Measurements from ENCODE around the gene AIPL1.

The AIPL1 gene

GRCh38 chr17:6427279-6427781 lies 7.6 kb downstream of the AIPL1 start:
- ChIA-PET CTCF (interaction anchor here (0.6 kb wide), 1 partner anchor 192 kb away, joined by 3 read pairs; no protein-coding TSS in a partner anchor), POLR2A (no interaction called here)
- DNase-seq (ENCODE audit: extremely low spot score) = no peak
- TF ChIP-seq CTBP1 (IDR thresholded peaks at IDR 0.05; ENCODE audit: borderline replicate concordance) = no peak
- no peak for TF ChIP-seq ZNF384 (IDR thresholded peaks at IDR 0.05)

- no peak for DNase-seq (ENCODE audit: extremely low spot score)
- ChIA-PET CTCF (no interaction called here), POLR2A (no interaction called here)
- TF ChIP-seq ARNT (IDR thresholded peaks at IDR 0.05) = no peak
- TF ChIP-seq PKNOX1 (IDR thresholded peaks at IDR 0.05) = no peak
- TF ChIP-seq HDGF (IDR thresholded peaks at IDR 0.05; ENCODE audit: borderline replicate concordance) = no peak
- TF ChIP-seq BHLHE40 (IDR thresholded peaks at IDR 0.05; ENCODE audit: borderline replicate concordance) = no peak
- TF ChIP-seq FOXM1 (IDR thresholded peaks at IDR 0.05; ENCODE audit: borderline replicate concordance) = no peak
These were observed 8.4 kb downstream of the AIPL1 start for GRCh38 chr17:6426356-6427101.

GRCh38 chr17:6425407-6425806 lies 9.5 kb downstream of the AIPL1 start:
- ChIA-PET CTCF (no interaction called here), POLR2A (no interaction called here)
- DNase-seq (ENCODE audit: extremely low spot score) = no peak
- no peak for TF ChIP-seq TARDBP (IDR thresholded peaks at IDR 0.05)
- TF ChIP-seq LEF1 (IDR thresholded peaks at IDR 0.05; ENCODE audit: borderline replicate concordance) = no peak
- TF ChIP-seq HDGF (IDR thresholded peaks at IDR 0.05; ENCODE audit: borderline replicate concordance) = no peak
- TF ChIP-seq FOXM1 (IDR thresholded peaks at IDR 0.05; ENCODE audit: borderline replicate concordance) = no peak
- no peak for TF ChIP-seq FOXA1 (IDR thresholded peaks at IDR 0.05)
- TF ChIP-seq ELF4 (IDR thresholded peaks at IDR 0.05) = no peak
- TF ChIP-seq NFRKB (IDR thresholded peaks at IDR 0.05) = no peak
- no peak for TF ChIP-seq PKNOX1 (IDR thresholded peaks at IDR 0.05)
- TF ChIP-seq CTBP1 (IDR thresholded peaks at IDR 0.05; ENCODE audit: borderline replicate concordance) = no peak
- no peak for TF ChIP-seq SP1 (IDR thresholded peaks at IDR 0.05)
- TF ChIP-seq L3MBTL2 (conservative IDR thresholded peaks at IDR 0.05) = no peak
- no peak for TF ChIP-seq ZNF384 (IDR thresholded peaks at IDR 0.05)
- TF ChIP-seq SUZ12 (IDR thresholded peaks at IDR 0.05) = no peak
- no peak for TF ChIP-seq BHLHE40 (IDR thresholded peaks at IDR 0.05; ENCODE audit: borderline replicate concordance)
- no peak for TF ChIP-seq ARNT (IDR thresholded peaks at IDR 0.05)
- no peak for TF ChIP-seq FOXK2 (IDR thresholded peaks at IDR 0.05)

- CTCF ChIA-PET = no interaction called here
- POLR2A ChIA-PET = no interaction called here
These were observed 11.0 kb downstream of the AIPL1 start for GRCh38 chr17:6423931-6424330.

GRCh38 chr17:6422654-6423241 lies 12.2 kb downstream of the AIPL1 start:
- TF ChIP-seq NFRKB (IDR thresholded peaks at IDR 0.05) (no peak), FOXK2 (IDR thresholded peaks at IDR 0.05) (no peak), FOXA1 (IDR thresholded peaks at IDR 0.05) (no peak), SUZ12 (IDR thresholded peaks at IDR 0.05) (no peak), ZNF384 (IDR thresholded peaks at IDR 0.05) (no peak), LEF1 (IDR thresholded peaks at IDR 0.05; ENCODE audit: borderline replicate concordance) (no peak), CTBP1 (IDR thresholded peaks at IDR 0.05; ENCODE audit: borderline replicate concordance) (no peak), ARNT (IDR thresholded peaks at IDR 0.05) (no peak), PKNOX1 (IDR thresholded peaks at IDR 0.05) (no peak), SP1 (IDR thresholded peaks at IDR 0.05) (no peak), ELF4 (IDR thresholded peaks at IDR 0.05) (no peak), TARDBP (IDR thresholded peaks at IDR 0.05) (no peak), L3MBTL2 (conservative IDR thresholded peaks at IDR 0.05) (no peak), HDGF (IDR thresholded peaks at IDR 0.05; ENCODE audit: borderline replicate concordance) (no peak), FOXM1 (IDR thresholded peaks at IDR 0.05; ENCODE audit: borderline replicate concordance) (no peak)
- ChIA-PET POLR2A (no interaction called here), CTCF (interaction anchor here (0.6 to 0.7 kb wide), 3 partner anchors 13 to 171 kb away, joined by 3 to 8 read pairs (median 3); no protein-coding TSS in a partner anchor)
- DNase-seq (ENCODE audit: extremely low spot score) = no peak

More at GRCh38 chr17:6423931-6424330, 11.0 kb downstream of the AIPL1 start:
- no peak for DNase-seq (ENCODE audit: extremely low spot score)
- no peak for TF ChIP-seq BHLHE40 (IDR thresholded peaks at IDR 0.05; ENCODE audit: borderline replicate concordance)
- no peak for TF ChIP-seq ELF4 (IDR thresholded peaks at IDR 0.05)
- no peak for TF ChIP-seq NFRKB (IDR thresholded peaks at IDR 0.05)
- no peak for TF ChIP-seq PKNOX1 (IDR thresholded peaks at IDR 0.05)
- TF ChIP-seq TARDBP (IDR thresholded peaks at IDR 0.05) = no peak
- no peak for TF ChIP-seq SUZ12 (IDR thresholded peaks at IDR 0.05)
- TF ChIP-seq FOXM1 (IDR thresholded peaks at IDR 0.05; ENCODE audit: borderline replicate concordance) = no peak
- no peak for TF ChIP-seq ARNT (IDR thresholded peaks at IDR 0.05)
- no peak for TF ChIP-seq ZNF384 (IDR thresholded peaks at IDR 0.05)
- no peak for TF ChIP-seq L3MBTL2 (conservative IDR thresholded peaks at IDR 0.05)
- no peak for TF ChIP-seq CTBP1 (IDR thresholded peaks at IDR 0.05; ENCODE audit: borderline replicate concordance)
